Measurements from ENCODE around the gene MUC5B. TPM values are rescaled to one million over a fixed set of nuclear protein-coding genes. Genes with fewer than 3 reads are reported as not detected.

MUC5B gene
- total and polyA plus RNA-seq, 2 of the 13 experiments (the other 11 are each of a cell fraction or from before 2014, with no cell fraction given), result 0.01 TPM; not detected in 1

GRCh38 chr11:1229471-1230120 is 6.7 kb downstream of the MUC5B start:
- in situ Hi-C loops (cut with HindIII; ENCODE audit: extremely low pct_ligation_motif_present, low pct_unique_long_range_greater_than_20kb), result loop anchor here (5.0 kb wide), 1 partner anchor 117 kb away; no protein-coding TSS in a partner anchor
- WGBS (ENCODE audit: low lambda C conversion rate), result no CpG with 5 or more reads among the region's 27 CpGs
- POLR2A ChIA-PET, result no interaction called here

More at GRCh38 chr11:1229471-1230120, 6.7 kb downstream of the MUC5B start:
- H4K20me1 ChIP-seq (ENCODE audit: insufficient read depth, low read length), result no peaks in the 10 kb centered on the region
- H3K27ac ChIP-seq (ENCODE audit: extremely low read length, insufficient read depth, low read length), result no peak overlapping the region
- H3K4me3 ChIP-seq (replicated peaks in 1 of 3; ENCODE audit: insufficient read depth in 1 of 3, low read depth in 2 of 3, low read length in 3 of 3), result no peak overlapping the region
- no peaks in the 10 kb centered on the region for H3K36me3 ChIP-seq (replicated peaks in 1 of 2; ENCODE audit: control insufficient read depth in 1 of 2, insufficient read depth in 2 of 2, low read length in 2 of 2)
- no peak for FAIRE-seq
- peaks cover 4 to 6% of the 10 kb centered on the region in 2 experiments; a peak in 1 of 5 replicates for H3K27me3 ChIP-seq (ENCODE audit: control insufficient read depth in 1 of 2, insufficient read depth in 2 of 2, low read length in 2 of 2)
- intact Hi-C loops (cut with micrococcal nuclease; ENCODE audit: unreplicated experiment), result no loop called here
- H3K4me1 ChIP-seq (ENCODE audit: insufficient read depth, low read length), result no peaks in the 10 kb centered on the region
- no peak overlapping the region for H2AFZ ChIP-seq (ENCODE audit: low read length)
- no peak overlapping the region for H3K9ac ChIP-seq (ENCODE audit: insufficient read depth, low read depth, low read length)
- H3K4me2 ChIP-seq (ENCODE audit: low read depth, low read length), result no peak overlapping the region
- CTCF ChIA-PET (ENCODE audit: low intra/inter-chr PET ratio, low total read pairs), result no interaction called here
- no peak for ATAC-seq
- H3K9me3 ChIP-seq (ENCODE audit: low read length), result no peaks in the 10 kb centered on the region
- no peaks in the 10 kb centered on the region for H3K79me2 ChIP-seq (ENCODE audit: insufficient read depth, low read length)
- DNase-seq (ENCODE audit: low spot score), result no peak
- BruUV-seq (replicated peaks), result no TSS peak
- no peak for TF ChIP-seq ZNF687 (CRISPR knock-in tag; IDR thresholded peaks at IDR 0.05)
- TF ChIP-seq, protein P1, sequence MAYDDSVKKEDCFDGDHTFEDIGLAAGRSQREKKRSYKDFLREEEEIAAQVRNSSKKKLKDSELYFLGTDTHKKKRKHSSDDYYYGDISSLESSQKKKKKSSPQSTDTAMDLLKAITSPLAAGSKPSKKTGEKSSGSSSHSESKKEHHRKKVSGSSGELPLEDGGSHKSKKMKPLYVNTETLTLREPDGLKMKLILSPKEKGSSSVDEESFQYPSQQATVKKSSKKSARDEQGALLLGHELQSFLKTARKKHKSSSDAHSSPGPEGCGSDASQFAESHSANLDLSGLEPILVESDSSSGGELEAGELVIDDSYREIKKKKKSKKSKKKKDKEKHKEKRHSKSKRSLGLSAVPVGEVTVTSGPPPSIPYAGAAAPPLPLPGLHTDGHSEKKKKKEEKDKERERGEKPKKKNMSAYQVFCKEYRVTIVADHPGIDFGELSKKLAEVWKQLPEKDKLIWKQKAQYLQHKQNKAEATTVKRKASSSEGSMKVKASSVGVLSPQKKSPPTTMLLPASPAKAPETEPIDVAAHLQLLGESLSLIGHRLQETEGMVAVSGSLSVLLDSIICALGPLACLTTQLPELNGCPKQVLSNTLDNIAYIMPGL (CRISPR knock-in tag; IDR thresholded peaks at IDR 0.05; ENCODE audit: borderline replicate concordance in 1 of 2, low read depth in 1 of 2), result no peak
- TF ChIP-seq ZNF503 (CRISPR knock-in tag; IDR thresholded peaks at IDR 0.05), result no peak
- TF ChIP-seq RAD21 (CRISPR knock-in tag; IDR thresholded peaks at IDR 0.05), result no peak
- TF ChIP-seq HOXA9 (CRISPR knock-in tag; IDR thresholded peaks at IDR 0.05; ENCODE audit: borderline replicate concordance), result no peak

Measured in HepG2 (cell line).